ENCODE results near the gene MAGEB6.

- TF ChIP-seq POLR2A (IDR thresholded peaks at IDR 0.05) = no peak
- TF ChIP-seq, protein P1, sequence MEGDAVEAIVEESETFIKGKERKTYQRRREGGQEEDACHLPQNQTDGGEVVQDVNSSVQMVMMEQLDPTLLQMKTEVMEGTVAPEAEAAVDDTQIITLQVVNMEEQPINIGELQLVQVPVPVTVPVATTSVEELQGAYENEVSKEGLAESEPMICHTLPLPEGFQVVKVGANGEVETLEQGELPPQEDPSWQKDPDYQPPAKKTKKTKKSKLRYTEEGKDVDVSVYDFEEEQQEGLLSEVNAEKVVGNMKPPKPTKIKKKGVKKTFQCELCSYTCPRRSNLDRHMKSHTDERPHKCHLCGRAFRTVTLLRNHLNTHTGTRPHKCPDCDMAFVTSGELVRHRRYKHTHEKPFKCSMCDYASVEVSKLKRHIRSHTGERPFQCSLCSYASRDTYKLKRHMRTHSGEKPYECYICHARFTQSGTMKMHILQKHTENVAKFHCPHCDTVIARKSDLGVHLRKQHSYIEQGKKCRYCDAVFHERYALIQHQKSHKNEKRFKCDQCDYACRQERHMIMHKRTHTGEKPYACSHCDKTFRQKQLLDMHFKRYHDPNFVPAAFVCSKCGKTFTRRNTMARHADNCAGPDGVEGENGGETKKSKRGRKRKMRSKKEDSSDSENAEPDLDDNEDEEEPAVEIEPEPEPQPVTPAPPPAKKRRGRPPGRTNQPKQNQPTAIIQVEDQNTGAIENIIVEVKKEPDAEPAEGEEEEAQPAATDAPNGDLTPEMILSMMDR (IDR thresholded peaks at IDR 0.05) = no peak
Measured at GRCh38 chrX:26219351-26219750, 27.1 kb downstream of the MAGEB6 start.
